ENCODE measurements around the gene MAN1A1.

MAN1A1 gene

GRCh38 chr6:119230160-119230559 lies 119.4 kb downstream of the MAN1A1 start:
- no peak for DNase-seq

GRCh38 chr6:119227377-119227776 lies 122.2 kb downstream of the MAN1A1 start:
- no peak for DNase-seq

- DNase-seq, result no peak
These were observed 123.5 kb downstream of the MAN1A1 start for GRCh38 chr6:119226089-119226488.

GRCh38 chr6:119224095-119224701 lies 125.4 kb downstream of the MAN1A1 start:
- no peak for DNase-seq

GRCh38 chr6:119220452-119220851 lies 129.1 kb downstream of the MAN1A1 start:
- DNase-seq, result no peak

- DNase-seq, result no peak
These were observed 131.0 kb downstream of the MAN1A1 start for GRCh38 chr6:119218548-119218947.

GRCh38 chr6:119215885-119216590 lies 133.5 kb downstream of the MAN1A1 start:
- DNase-seq, result no peak

- DNase-seq, result no peak
These were observed 134.3 kb downstream of the MAN1A1 start for GRCh38 chr6:119215309-119215708.

- DNase-seq, result no peak
These were observed 139.0 kb downstream of the MAN1A1 start for GRCh38 chr6:119210596-119210995.

GRCh38 chr6:119209452-119210205 lies 139.9 kb downstream of the MAN1A1 start:
- DNase-seq, result no peak

- DNase-seq, result no peak
These were observed 141.4 kb downstream of the MAN1A1 start for GRCh38 chr6:119207971-119208725.

GRCh38 chr6:119207327-119207726 lies 142.2 kb downstream of the MAN1A1 start:
- DNase-seq, result no peak

- DNase-seq, result no peak
These were observed 143.5 kb downstream of the MAN1A1 start for GRCh38 chr6:119205911-119206618.

GRCh38 chr6:119204719-119205118 lies 144.8 kb downstream of the MAN1A1 start:
- DNase-seq, result no peak

GRCh38 chr6:119201480-119201879 lies 148.1 kb downstream of the MAN1A1 start:
- no peak for DNase-seq

GRCh38 chr6:119200512-119201175 lies 148.9 kb downstream of the MAN1A1 start:
- no peak for DNase-seq

- no peak for DNase-seq
These were observed 152.3 kb downstream of the MAN1A1 start for GRCh38 chr6:119197271-119197670.

- DNase-seq, result no peak
These were observed 152.8 kb downstream of the MAN1A1 start for GRCh38 chr6:119196715-119197114.

- no peak for DNase-seq
These were observed 153.7 kb downstream of the MAN1A1 start for GRCh38 chr6:119195848-119196247.

GRCh38 chr6:119195204-119195603 lies 154.4 kb downstream of the MAN1A1 start:
- no peak for DNase-seq

- DNase-seq, result no peak
These were observed 155.9 kb downstream of the MAN1A1 start for GRCh38 chr6:119193707-119194106.

GRCh38 chr6:119192200-119192599 lies 157.4 kb downstream of the MAN1A1 start:
- DNase-seq, result no peak

Measured in bone marrow (tissue), 2 donors.